Peyer's patch (tissue), 4 donors: ENCODE measurements around the gene NQO2.

Source experiments
- CTCF ChIP-seq, 6 experiments: fragments of 450-650 bp in 4 of 6; fragments of 200-600 bp in 2 of 6; sonication (generic) in 1 of 6; IDR thresholded peaks; one replicate each; pipeline ENCODE4 v1.5.1; 2017 to 2019; ENCODE audit warnings: antibody characterized with exemption in 6 of 6, mild to moderate bottlenecking in 3 of 6, moderate library complexity in 1 of 6
- POLR2A ChIP-seq, 2 donors: fragments of 450-650 bp; IDR thresholded peaks; one replicate each; pipeline ENCODE4 v1.5.1; 2017; ENCODE audit warnings: antibody characterized with exemption in 2 of 2, mild to moderate bottlenecking in 2 of 2, moderate library complexity in 2 of 2

- TF ChIP-seq CTCF (IDR thresholded peaks at IDR 0.05) (no peak), POLR2A (IDR thresholded peaks at IDR 0.05) (no peak)
Measured at GRCh38 chr6:2964793-2965505, 34.7 kb upstream of the NQO2 start.
